NCI-H2081 (cell line): ENCODE measurements around the gene KCNB1.

Experiments
- DNase-seq, 2 experiments: peaks; one replicate each; lab custom pipeline; 2025; lab: John Stamatoyannopoulos, UW

KCNB1 gene

GRCh38 chr20:49409302-49409974, 73.0 kb downstream of the KCNB1 start:
- no peak for DNase-seq

- no peak for DNase-seq
Observed at GRCh38 chr20:49408509-49409104, 73.9 kb downstream of the KCNB1 start.

- DNase-seq, result no peak
Observed at GRCh38 chr20:49406666-49407065, 75.8 kb downstream of the KCNB1 start.

- DNase-seq, result no peak
Observed at GRCh38 chr20:49405696-49406095, 76.8 kb downstream of the KCNB1 start.

GRCh38 chr20:49405062-49405683, 77.3 kb downstream of the KCNB1 start:
- DNase-seq, result no peak

- DNase-seq, result no peak
Observed at GRCh38 chr20:49404461-49404860, 78.0 kb downstream of the KCNB1 start.

GRCh38 chr20:49403911-49404310, 78.6 kb downstream of the KCNB1 start:
- no peak for DNase-seq

- DNase-seq, result no peak
Observed at GRCh38 chr20:49403012-49403411, 79.5 kb downstream of the KCNB1 start.

GRCh38 chr20:49400904-49401303, 81.6 kb downstream of the KCNB1 start:
- no peak for DNase-seq

GRCh38 chr20:49400410-49400809, 82.1 kb downstream of the KCNB1 start:
- DNase-seq, result no peak

- DNase-seq, result no peak
Observed at GRCh38 chr20:49399329-49399728, 83.1 kb downstream of the KCNB1 start.

- DNase-seq, result no peak
Observed at GRCh38 chr20:49398401-49399144, 83.9 kb downstream of the KCNB1 start.

GRCh38 chr20:49397525-49397924, 84.9 kb downstream of the KCNB1 start:
- no peak for DNase-seq

GRCh38 chr20:49396230-49396629, 86.2 kb downstream of the KCNB1 start:
- no peak for DNase-seq

- no peak for DNase-seq
Observed at GRCh38 chr20:49395659-49396058, 86.8 kb downstream of the KCNB1 start.

GRCh38 chr20:49395183-49395582, 87.3 kb downstream of the KCNB1 start:
- no peak for DNase-seq

GRCh38 chr20:49394757-49395156, 87.7 kb downstream of the KCNB1 start:
- no peak for DNase-seq

- no peak for DNase-seq
Observed at GRCh38 chr20:49394264-49394663, 88.2 kb downstream of the KCNB1 start.

- no peak for DNase-seq
Observed at GRCh38 chr20:49393803-49394202, 88.7 kb downstream of the KCNB1 start.

- no peak for DNase-seq
Observed at GRCh38 chr20:49392745-49393144, 89.7 kb downstream of the KCNB1 start.

- DNase-seq, result no peak
Observed at GRCh38 chr20:49391404-49392245, 90.8 kb downstream of the KCNB1 start.

GRCh38 chr20:49389854-49390253, 92.6 kb downstream of the KCNB1 start:
- no peak for DNase-seq
